Natural killer cell (primary cell): ENCODE data around the gene JSRP1. TPM values are rescaled to one million over a fixed set of nuclear protein-coding genes. Genes with fewer than 3 reads are reported as not detected.

ENCODE experiments used
- ATAC-seq, 3 donors: fragments of 150-1000 bp in 2 of 3; fragments of 200-7000 bp in 1 of 3; cut with Tn5 transposase; 1 replicate in 1 of 3; 2 replicates in 2 of 3; pipeline ENCODE4 v1.10.0; 2021; ENCODE audit warnings: mild to moderate bottlenecking in 2 of 3, moderate library complexity in 2 of 3
- DNase-seq, 2 donors: peaks; one replicate each; pipeline versions ENCODE4 v3.0.0 to v3.0.0-alpha.2; 2013 to 2021; ENCODE audit warnings: mixed read lengths in 1 of 2
- H3K27ac ChIP-seq: one replicate; pipeline ENCODE4 v1.5.1; 2013; ENCODE audit warnings: mild to moderate bottlenecking, low read length
- H3K27me3 ChIP-seq: one replicate; pipeline ENCODE4 v1.6.1; 2013; ENCODE audit warnings: low read length; ENCODE audit not compliant: control insufficient read depth, insufficient read depth
- H3K36me3 ChIP-seq: one replicate; pipeline ENCODE4 v1.6.1; 2013; ENCODE audit warnings: low read length; ENCODE audit not compliant: control insufficient read depth, insufficient read depth
- H3K4me1 ChIP-seq: one replicate; pipeline ENCODE4 v1.6.1; 2013; ENCODE audit warnings: low read length; ENCODE audit not compliant: control insufficient read depth, insufficient read depth
- H3K4me3 ChIP-seq: one replicate; pipeline ENCODE4 v1.5.1; 2013; ENCODE audit warnings: low read length
- H3K9me3 ChIP-seq: one replicate; pipeline ENCODE4 v1.6.1; 2013; ENCODE audit warnings: low read length; ENCODE audit not compliant: control insufficient read depth, insufficient read depth
- H3K27ac Mint-ChIP-seq, 2 donors: one replicate each; pipeline ENCODE4 v1.8.0; 2022; ENCODE audit warnings: mild to moderate bottlenecking in 2 of 2, mixed read lengths in 2 of 2, moderate library complexity in 1 of 2
- H3K27me3 Mint-ChIP-seq, 2 donors: one replicate each; pipeline ENCODE4 v1.8.0; 2022; ENCODE audit warnings: low read depth in 2 of 2, mixed read lengths in 2 of 2
- H3K36me3 Mint-ChIP-seq: one replicate; pipeline ENCODE4 v1.8.0; 2022; ENCODE audit warnings: mixed read lengths
- H3K4me1 Mint-ChIP-seq, 2 donors: one replicate each; pipeline ENCODE4 v1.8.0; 2022; ENCODE audit warnings: mixed read lengths in 2 of 2
- H3K4me3 Mint-ChIP-seq: one replicate; pipeline ENCODE4 v1.8.0; 2022; ENCODE audit warnings: mild to moderate bottlenecking, moderate library complexity, mixed read lengths
- H3K9me3 Mint-ChIP-seq, 2 donors: one replicate each; pipeline ENCODE4 v1.8.0; 2022; ENCODE audit warnings: mixed read lengths in 2 of 2
- CTCF ChIP-seq: fragments of 200-600 bp; IDR thresholded peaks from one replicate; pipeline ENCODE4 v1.8.0; 2022; ENCODE audit warnings: antibody characterized with exemption
- WGBS: methylation state at CpG from one replicate; pipeline ENCODE4 v1.1.7; 2013; ENCODE audit warnings: missing lambda C conversion rate; ENCODE audit not compliant: insufficient coverage; 5-methylcytosine and 5-hydroxymethylcytosine counted together
- intact Hi-C: fragments of 100-400 bp; cut with micrococcal nuclease; formaldehyde crosslinking; loops from one replicate; pipeline ENCODE4 v1.14.2; 2022
- total RNA-seq, 4 donors: library from RNA; stranded (reverse); fragments of 120-200 nt in 1 of 4; gene quantifications; one replicate each; pipeline versions ENCODE4 v1.2.3 to v1.2.4, GENCODE V29; 2013 to 2022

The JSRP1 gene
- total RNA-seq, 3 donors from 2014 or later (not counting 1 experiment from before 2014, with no cell fraction given), result 0.82 to 2.0 TPM; not detected in 1

GRCh38 chr19:2250766-2251105 is 5.5 kb downstream of the JSRP1 start:
- TF ChIP-seq CTCF, result no peak

GRCh38 chr19:2249880-2250765 is 6.1 kb downstream of the JSRP1 start:
- Histone ChIP-seq H3K36me3 (peaks cover 28% of the 10 kb centered on the region), H3K4me3 (no peak overlapping the region), H3K9me3 (no peaks in the 10 kb centered on the region), H3K27me3 (peaks cover 31% of the 10 kb centered on the region), H3K27ac (no peak overlapping the region), H3K4me1 (peaks cover 31% of the 10 kb centered on the region)
- Mint-ChIP-seq H3K9me3 (no peaks in the 10 kb centered on the region), H3K4me1 (peaks cover 0 to 17% of the 10 kb centered on the region in 2 donors), H3K27ac (no peak overlapping the region), H3K27me3 (peaks cover 0 to 18% of the 10 kb centered on the region in 2 donors), H3K36me3 (no peaks in the 10 kb centered on the region), H3K4me3 (no peak overlapping the region)
- no peak for TF ChIP-seq CTCF
- 41% methylated on average over 43 of the region's 43 CpGs for WGBS
- ATAC-seq (no peak), DNase-seq (no peak)
- intact Hi-C loops, result no loop called here

More at GRCh38 chr19:2250766-2251105, 5.5 kb downstream of the JSRP1 start:
- Mint-ChIP-seq H3K27ac (no peak overlapping the region), H3K4me1 (peaks cover 0 to 17% of the 10 kb centered on the region in 2 donors), H3K27me3 (peaks cover 0 to 18% of the 10 kb centered on the region in 2 donors), H3K4me3 (no peak overlapping the region), H3K36me3 (no peaks in the 10 kb centered on the region), H3K9me3 (no peaks in the 10 kb centered on the region)
- H3K27me3 ChIP-seq, result peaks cover 31% of the 10 kb centered on the region
- no peak overlapping the region for H3K27ac ChIP-seq
- peaks cover 31% of the 10 kb centered on the region for H3K4me1 ChIP-seq
- DNase-seq (no peak), ATAC-seq (no peak)
- no peaks in the 10 kb centered on the region for H3K9me3 ChIP-seq
- H3K4me3 ChIP-seq, result no peak overlapping the region
- intact Hi-C loops, result no loop called here
- peaks cover 22% of the 10 kb centered on the region for H3K36me3 ChIP-seq
- 18% methylated on average over 40 of the region's 40 CpGs for WGBS

- peaks cover 31% of the 10 kb centered on the region for H3K4me1 ChIP-seq
- Mint-ChIP-seq H3K4me1 (peaks cover 0 to 17% of the 10 kb centered on the region in 2 donors), H3K36me3 (no peaks in the 10 kb centered on the region), H3K9me3 (no peaks in the 10 kb centered on the region), H3K4me3 (no peak within 1 kb of the TSS), H3K27me3 (peaks cover 0 to 16% of the 10 kb centered on the region in 2 donors), H3K27ac (no peak within 1 kb of the TSS)
- no peak for TF ChIP-seq CTCF
- ATAC-seq, result no peak
- no peak within 1 kb of the TSS for H3K27ac ChIP-seq
- DNase-seq, result no peak
- intact Hi-C loops, result no loop called here
- H3K27me3 ChIP-seq, result peaks cover 31% of the 10 kb centered on the region
- H3K9me3 ChIP-seq, result no peaks in the 10 kb centered on the region
- 87% methylated on average over 27 of the region's 27 CpGs for WGBS
- H3K4me3 ChIP-seq, result no peak within 1 kb of the TSS
- H3K36me3 ChIP-seq, result peaks cover 37% of the 10 kb centered on the region
These were observed 7.0 kb downstream of the JSRP1 start, which contains the start of gene AMH for GRCh38 chr19:2249010-2249866. Gene AMH (plus strand): TSS chr19:2249323. CDS start chr19:2249333, 10 bp downstream.
